ENCODE measurements around the gene NAA60. TPM values are rescaled to one million over a fixed set of nuclear protein-coding genes. Genes with fewer than 3 reads are reported as not detected.
A peak's percentile ranks its signal among the peaks of the same experiment; 100 is the strongest.

Gene NAA60
- total and polyA plus RNA-seq, 2 of the 13 experiments (the other 11 are each of a cell fraction or from before 2014, with no cell fraction given) = 14.7 to 32.0 TPM

GRCh38 chr16:3490911-3491629 lies 47.6 kb downstream of the NAA60 start:
- Histone ChIP-seq H3K36me3 (replicated peaks in 1 of 2; ENCODE audit: control insufficient read depth in 1 of 2, insufficient read depth in 2 of 2, low read length in 2 of 2) (peaks cover 0 to 4% of the 10 kb centered on the region in 2 experiments; a peak in 3 of 5 replicates), H3K79me2 (ENCODE audit: insufficient read depth, low read length) (no peaks in the 10 kb centered on the region), H4K20me1 (ENCODE audit: insufficient read depth, low read length) (no peaks in the 10 kb centered on the region; the same call in 1 of the 2 replicates), H3K27ac (ENCODE audit: extremely low read length, insufficient read depth, low read length) (no peak overlapping the region), H3K9ac (ENCODE audit: insufficient read depth, low read depth, low read length) (0 out of 2 replicates have a peak overlapping the region, but pooled peaks have one; percentile 13), H3K4me3 (replicated peaks in 1 of 3; ENCODE audit: insufficient read depth in 1 of 3, low read depth in 2 of 3, low read length in 3 of 3) (peak overlapping the region in 1 of 3 experiments; percentile 52; a peak in 2 of 6 replicates), H3K9me3 (ENCODE audit: low read length) (no peaks in the 10 kb centered on the region), H3K4me1 (ENCODE audit: insufficient read depth, low read length) (peaks cover 28% of the 10 kb centered on the region), H2AFZ (ENCODE audit: low read length) (no peak overlapping the region), H3K27me3 (ENCODE audit: control insufficient read depth in 1 of 2, insufficient read depth in 2 of 2, low read length in 2 of 2) (peaks cover 3 to 4% of the 10 kb centered on the region in 2 experiments; a peak in 2 of 5 replicates), H3K4me2 (ENCODE audit: low read depth, low read length) (peak overlapping the region; percentile 67)
- WGBS (ENCODE audit: low lambda C conversion rate) = 20% methylated on average over 6 of the region's 17 CpGs
- ATAC-seq (peak; percentile 64), FAIRE-seq (no peak), DNase-seq (ENCODE audit: low spot score) (peak; percentile 40)
- CTCF ChIA-PET (ENCODE audit: low intra/inter-chr PET ratio, low total read pairs) = no interaction called here
- in situ Hi-C loops (cut with HindIII; ENCODE audit: extremely low pct_ligation_motif_present, low pct_unique_long_range_greater_than_20kb) = no loop called here
- no TSS peak for BruUV-seq (replicated peaks)
- intact Hi-C loops (cut with micrococcal nuclease; ENCODE audit: unreplicated experiment) = loop anchor here (5.0 to 10.0 kb wide), 2 partner anchors 34 to 86 kb away; partner anchors contain the start of genes ZNF174 and ZSCAN32
- POLR2A ChIA-PET = interaction anchor here (0.6 to 0.7 kb wide), 2 partner anchors 45 to 763 kb away, joined by 3 read pairs; no protein-coding TSS in a partner anchor
- no peak for TF ChIP-seq AKAP8 (CRISPR knock-in tag; IDR thresholded peaks at IDR 0.05)
- TF ChIP-seq GZF1 (CRISPR knock-in tag; IDR thresholded peaks at IDR 0.05) = no peak
- TF ChIP-seq NCOA2 (CRISPR knock-in tag; IDR thresholded peaks at IDR 0.05) = no peak
- no peak for TF ChIP-seq NFATC3 (CRISPR knock-in tag; IDR thresholded peaks at IDR 0.05)
- 0 out of 2 replicates have a peak, but pooled peaks have one; percentile 25 for TF ChIP-seq RAD21 (CRISPR knock-in tag; IDR thresholded peaks at IDR 0.05)
- no peak for TF ChIP-seq ZNF878 (CRISPR knock-in tag; IDR thresholded peaks at IDR 0.05)
- no peak for TF ChIP-seq ATF5 (CRISPR knock-in tag; IDR thresholded peaks at IDR 0.05; ENCODE audit: low read depth)
- no peak for TF ChIP-seq KDM6A (CRISPR knock-in tag; IDR thresholded peaks at IDR 0.05; ENCODE audit: low read depth)
- no peak for TF ChIP-seq ZNF784 (CRISPR knock-in tag; IDR thresholded peaks at IDR 0.05; ENCODE audit: borderline replicate concordance)
- no peak for TF ChIP-seq DDIT3 (CRISPR knock-in tag; IDR thresholded peaks at IDR 0.05)
- TF ChIP-seq ZNF552 (CRISPR knock-in tag; IDR thresholded peaks at IDR 0.05; ENCODE audit: borderline replicate concordance) = no peak
- no peak for TF ChIP-seq ZFP36L1 (CRISPR knock-in tag; IDR thresholded peaks at IDR 0.05)
- no peak for TF ChIP-seq ZNF24 (IDR thresholded peaks at IDR 0.05)
- TF ChIP-seq MED8 (CRISPR knock-in tag; IDR thresholded peaks at IDR 0.05; ENCODE audit: insufficient replicate concordance) = no peak
- TF ChIP-seq ZBTB7B (CRISPR knock-in tag; IDR thresholded peaks at IDR 0.05) = no peak
- no peak for TF ChIP-seq ZNF414 (CRISPR knock-in tag; IDR thresholded peaks at IDR 0.05)
- TF ChIP-seq ZSCAN30 (CRISPR knock-in tag; IDR thresholded peaks at IDR 0.05) = no peak
- no peak for TF ChIP-seq GATA4 (IDR thresholded peaks at IDR 0.05; ENCODE audit: borderline replicate concordance, low read depth)
- TF ChIP-seq CERS6 (CRISPR knock-in tag; IDR thresholded peaks at IDR 0.05) = no peak
- TF ChIP-seq ATF3 (CRISPR knock-in tag; IDR thresholded peaks at IDR 0.05) = no peak
- TF ChIP-seq ZSCAN25 (CRISPR knock-in tag; IDR thresholded peaks at IDR 0.05) = 0 out of 2 replicates have a peak, but pooled peaks have one; percentile 22
- TF ChIP-seq PTBP1 (IDR thresholded peaks at IDR 0.05; ENCODE audit: low read depth, low read length, poor library complexity, severe bottlenecking) = no peak
